Activated T-helper 1 cell treated with anti-CD3 and anti-CD28 coated beads, Interleukin-2, amount 50 U/mL, for 16 hours (primary cell): ENCODE measurements around the gene MCM7.
A peak's percentile ranks its signal among the peaks of the same experiment; 100 is the strongest.

Source experiments
- DNase-seq, 2 donors: peaks; one replicate each; pipeline ENCODE4 v3.0.0-alpha.2; 2020; ENCODE audit warnings: low read depth in 1 of 2, low spot score in 1 of 2

The MCM7 gene

DNA sequence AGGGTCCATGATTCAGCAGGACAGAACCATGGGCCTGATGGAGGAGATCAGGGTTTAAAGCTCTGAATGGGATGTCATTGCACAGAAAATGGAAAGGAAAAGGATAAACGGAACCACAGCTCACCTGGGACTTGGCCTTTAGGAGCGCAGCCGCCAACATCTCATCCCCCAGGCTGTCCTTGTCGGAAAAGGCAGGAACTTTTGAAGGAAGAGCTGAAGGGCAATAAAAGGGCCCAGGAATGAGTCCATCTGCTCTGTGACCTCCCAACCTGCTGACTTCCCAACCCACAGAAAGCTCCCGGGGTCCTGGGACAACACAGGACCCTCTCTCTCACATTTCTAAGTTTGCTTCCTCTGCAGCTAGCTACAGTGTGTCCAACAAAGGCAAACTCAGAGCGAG is 25.8 kb downstream of the MCM7 start:
- no peak for DNase-seq

DNA sequence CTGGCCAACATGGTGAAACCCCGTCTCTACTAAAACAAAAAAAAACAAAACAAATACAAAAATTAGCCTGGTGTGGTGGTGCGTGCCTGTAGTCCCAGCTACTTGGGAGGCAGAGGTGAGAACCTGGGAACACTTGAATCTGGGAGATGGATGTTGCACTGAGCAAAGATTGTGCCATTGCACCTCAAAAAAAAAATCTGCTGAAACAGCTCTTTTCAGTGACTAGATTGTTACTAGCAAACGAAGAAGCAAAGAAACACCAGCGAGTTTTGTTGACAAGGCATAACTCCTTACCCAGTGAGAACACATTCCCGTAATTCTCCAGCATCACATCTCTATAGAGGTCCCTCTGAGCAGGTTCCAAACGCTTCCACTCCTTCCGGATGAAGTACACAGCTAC is 26.4 kb downstream of the MCM7 start:
- no peak for DNase-seq

DNA sequence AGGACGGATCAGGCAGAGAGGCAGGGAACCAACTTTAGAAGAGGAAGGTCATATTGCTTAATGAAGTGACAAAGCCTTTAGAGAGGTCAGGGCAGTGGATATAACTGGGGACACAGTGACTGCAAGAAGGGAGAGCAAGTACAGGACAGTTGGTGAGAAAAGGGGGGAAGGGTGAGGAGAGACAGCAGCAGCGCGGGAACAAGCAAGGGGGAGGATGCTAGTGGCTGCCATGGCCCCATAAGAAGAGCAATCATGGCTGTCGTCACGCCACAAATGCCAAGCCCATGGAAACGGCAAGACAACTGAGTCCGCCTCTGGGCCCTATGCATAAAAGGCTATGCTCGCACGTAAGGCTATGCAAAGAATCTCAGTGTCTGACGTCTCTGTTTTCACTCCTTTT is 28.7 kb downstream of the MCM7 start:
- DNase-seq = no peak

DNA sequence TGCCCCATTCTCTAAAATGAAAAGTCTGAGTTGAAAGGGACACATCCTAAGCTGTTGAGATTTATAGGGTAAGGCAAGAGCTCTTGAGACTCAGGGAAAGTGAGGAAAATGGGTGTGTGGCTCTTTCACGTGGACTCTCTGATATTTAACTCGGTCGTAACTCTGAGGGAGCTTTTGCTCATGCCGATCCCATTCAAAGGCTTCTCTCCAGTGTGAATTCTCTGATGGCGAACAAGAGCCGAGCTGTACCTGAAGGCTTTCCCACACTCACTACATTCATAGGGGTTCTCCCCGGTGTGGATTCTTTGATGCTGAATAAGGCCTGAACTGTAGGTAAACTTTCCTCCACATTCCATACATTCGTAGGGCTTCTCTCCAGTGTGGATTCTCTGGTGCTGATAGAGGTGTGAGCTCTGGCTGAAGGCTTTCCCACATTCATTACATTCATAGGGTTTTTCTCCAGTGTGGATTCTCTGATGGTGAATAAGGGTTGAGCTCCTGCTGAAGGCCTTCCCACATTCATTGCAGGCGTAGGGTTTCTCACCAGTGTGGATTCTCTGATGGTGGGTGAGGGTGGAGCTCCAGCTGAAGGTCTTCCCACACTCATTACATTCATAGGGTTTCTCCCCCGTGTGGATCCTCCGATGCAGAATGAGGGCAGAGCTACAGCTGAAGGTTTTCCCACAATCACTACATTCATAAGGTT is 30.0 kb downstream of the MCM7 start:
- no peak for DNase-seq

DNA sequence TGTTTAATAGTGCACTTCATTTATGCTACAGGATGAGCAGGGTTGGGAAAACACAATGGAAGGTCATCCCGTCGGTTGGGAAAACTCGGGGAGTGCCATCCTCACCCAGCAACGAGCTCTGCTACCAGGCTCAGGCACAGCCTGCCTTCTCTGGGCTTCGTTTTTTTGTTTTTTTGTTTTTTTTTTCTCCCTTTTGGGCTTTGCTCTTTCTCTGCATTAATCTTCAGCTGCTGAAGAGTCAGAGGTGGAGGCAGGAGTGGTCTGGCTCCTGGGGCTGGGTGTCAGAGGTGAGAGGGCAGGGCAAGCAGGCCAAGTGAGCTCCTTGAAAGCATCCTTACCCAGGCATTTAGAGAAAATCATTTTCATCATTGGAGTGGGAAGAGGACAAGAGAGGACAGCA is 31.2 kb downstream of the MCM7 start:
- no peak for DNase-seq

DNA sequence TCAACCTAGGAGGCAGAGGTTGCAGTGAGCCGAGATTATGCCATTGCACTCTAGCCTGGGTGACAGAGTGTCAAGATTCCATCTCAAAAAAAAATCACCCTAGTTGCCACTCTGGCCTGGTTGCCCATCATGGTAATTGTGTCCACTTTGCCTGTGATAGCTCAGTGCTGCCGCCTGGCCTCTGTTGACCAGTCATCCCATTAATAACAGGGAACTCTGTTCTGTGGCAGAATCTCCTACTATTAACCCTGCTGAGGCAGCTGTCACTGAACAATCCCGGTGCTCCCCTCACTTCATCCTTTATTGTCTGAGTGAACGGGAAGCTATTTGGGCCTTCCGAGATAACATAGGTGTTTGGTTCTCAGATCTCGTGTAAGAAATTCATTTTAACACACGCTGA is 34.2 kb downstream of the MCM7 start:
- DNase-seq = no peak

DNA sequence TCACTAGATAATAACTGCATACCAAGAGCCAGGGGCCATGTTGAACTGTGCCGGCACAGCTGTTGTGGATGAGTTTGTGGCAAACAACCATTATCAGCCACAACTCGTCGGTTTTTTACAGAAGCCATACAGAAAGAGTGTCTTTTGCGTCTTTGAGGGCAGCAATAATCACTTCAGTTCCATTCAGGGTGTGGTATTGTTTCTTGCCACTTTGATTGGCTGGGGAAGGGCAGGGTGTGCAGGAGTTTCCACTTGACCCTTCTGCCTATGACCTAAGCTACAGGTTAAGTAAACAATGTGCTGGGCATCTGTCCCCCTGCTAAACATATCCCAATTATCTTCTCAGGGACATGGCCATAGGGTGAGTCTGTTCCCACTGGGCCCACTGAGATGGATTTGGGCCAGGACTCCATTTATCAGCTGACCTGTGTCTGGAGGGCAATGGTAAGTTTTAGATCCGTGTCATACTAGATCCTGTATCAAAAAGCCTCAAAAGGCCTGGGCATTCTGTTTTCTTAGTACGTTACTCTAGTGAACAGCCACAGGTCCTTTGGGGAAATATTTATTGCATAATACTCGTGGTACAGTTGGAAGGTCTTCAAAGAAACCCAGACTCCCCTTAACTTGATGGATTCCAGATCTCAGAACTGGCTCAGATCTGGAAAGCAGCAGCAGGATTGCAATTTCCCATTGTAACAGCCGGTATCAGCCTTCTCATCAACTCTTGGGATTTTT is 35.6 kb downstream of the MCM7 start:
- DNase-seq = no peak

DNA sequence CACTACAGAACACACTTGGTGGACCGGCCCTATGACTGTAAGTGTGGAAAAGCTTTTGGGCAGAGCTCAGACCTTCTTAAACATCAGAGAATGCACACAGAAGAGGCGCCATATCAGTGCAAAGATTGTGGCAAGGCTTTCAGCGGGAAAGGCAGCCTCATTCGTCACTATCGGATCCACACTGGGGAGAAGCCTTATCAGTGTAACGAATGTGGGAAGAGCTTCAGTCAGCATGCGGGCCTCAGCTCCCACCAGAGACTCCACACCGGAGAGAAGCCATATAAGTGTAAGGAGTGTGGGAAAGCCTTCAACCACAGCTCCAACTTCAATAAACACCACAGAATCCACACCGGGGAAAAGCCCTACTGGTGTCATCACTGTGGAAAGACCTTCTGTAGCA is 37.0 kb downstream of the MCM7 start:
- DNase-seq = no peak

DNA sequence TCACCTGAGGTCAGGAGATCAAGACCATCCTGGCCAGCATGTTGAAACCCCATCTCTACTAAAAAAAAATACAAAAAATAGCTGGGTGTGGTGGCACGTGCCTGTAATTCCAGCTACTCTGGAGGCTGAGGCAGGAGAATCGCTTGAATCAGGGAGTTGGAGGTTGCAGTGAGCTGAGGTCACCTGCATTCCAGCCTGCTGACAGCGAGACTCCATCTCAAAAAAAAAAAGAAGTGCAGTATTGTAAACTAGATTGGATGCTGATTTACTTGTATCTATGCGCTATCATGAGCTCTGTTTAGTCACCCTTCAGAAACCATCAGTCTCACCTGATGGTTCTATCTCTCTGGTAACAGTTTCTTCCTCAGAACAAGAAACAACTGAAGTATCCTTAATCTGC is 37.8 kb downstream of the MCM7 start:
- DNase-seq = no peak

DNA sequence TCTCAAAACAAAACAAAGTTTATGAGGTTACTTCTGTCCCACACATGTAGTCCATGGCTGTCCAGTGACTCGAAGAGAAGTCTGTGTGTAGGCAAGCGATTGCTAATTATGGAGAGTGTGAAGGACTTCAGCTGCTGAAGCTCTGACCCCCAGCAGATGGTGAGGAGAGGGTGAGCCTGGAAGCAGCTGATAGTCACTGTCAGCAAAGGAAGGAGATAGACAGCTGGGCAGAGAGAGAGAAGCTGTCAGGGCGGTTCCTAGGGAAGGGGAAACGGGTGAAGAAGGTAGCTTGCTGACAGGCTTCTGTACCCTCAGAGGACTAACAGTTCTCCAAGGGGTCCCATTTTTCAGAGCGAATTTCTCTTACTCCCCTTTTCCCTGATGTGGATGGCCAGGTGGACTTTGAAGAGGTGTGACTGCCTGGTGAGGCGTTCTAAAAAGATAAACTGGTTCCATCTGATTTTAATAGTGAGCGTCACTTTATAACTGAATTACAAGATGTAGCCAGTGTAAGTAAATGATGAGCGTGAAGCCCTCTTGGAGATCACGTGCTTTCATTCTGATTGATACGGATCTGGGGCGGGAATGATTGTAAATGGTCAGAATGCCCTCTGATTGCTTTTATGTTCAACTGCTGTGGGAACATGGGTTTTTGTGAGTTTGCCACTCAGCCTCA is 39.5 kb downstream of the MCM7 start:
- no peak for DNase-seq

DNA sequence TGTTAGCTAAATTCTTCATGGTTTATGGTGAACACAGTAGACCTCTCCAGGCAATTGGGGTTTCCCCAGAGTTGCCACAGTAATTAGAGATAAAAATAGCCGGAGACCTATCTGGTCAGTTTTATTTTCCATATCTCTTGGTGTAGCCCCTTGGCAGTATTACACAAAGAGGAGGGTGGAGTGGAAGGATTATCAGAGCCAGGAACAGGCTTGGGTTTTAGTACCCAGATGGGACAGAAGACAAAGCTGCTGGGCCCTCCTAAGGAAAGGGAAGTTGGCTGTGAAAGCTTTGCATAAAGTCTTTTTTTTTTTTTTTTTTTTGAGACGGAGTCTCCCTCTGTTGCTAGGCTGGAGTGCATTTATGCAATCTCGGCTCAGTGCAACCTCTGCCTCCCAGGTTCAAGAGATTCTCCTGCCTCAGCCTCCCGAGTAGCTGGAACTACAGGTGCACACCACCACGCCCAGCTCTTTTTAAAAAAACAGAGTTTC is 41.9 kb downstream of the MCM7 start:
- no peak for DNase-seq

DNA sequence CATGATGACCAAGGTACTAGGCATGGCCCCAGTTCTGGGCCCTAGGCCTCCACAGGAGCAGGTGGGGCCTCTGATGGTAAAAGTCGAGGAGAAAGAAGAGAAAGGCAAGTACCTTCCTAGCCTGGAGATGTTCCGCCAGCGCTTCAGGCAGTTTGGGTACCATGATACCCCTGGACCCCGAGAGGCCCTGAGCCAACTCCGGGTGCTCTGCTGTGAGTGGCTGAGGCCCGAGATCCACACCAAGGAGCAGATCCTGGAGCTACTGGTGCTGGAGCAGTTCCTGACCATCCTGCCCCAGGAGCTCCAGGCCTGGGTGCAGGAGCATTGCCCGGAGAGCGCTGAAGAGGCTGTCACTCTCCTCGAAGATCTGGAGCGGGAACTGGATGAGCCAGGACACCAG is 44.2 kb downstream of the MCM7 start:
- no peak for DNase-seq

DNA sequence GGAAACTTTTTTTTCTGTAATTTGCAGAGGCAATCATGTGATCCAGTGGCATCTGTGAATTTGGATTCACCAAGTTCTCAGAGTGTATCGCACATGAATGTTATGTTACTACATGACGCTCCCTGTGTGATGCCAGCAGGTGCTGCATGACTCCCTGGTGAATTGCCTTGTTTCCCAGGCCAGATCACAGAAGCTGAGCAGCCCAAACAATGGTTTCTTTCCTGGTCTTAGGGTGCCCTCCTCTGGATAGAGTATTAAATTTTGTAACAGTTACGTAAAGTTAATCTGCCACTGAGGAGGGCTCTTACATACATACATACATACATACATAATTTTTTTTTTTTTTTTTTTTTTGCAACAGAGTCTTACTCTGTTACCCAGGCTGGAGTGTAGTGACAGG is 48.0 kb downstream of the MCM7 start:
- DNase-seq = no peak

DNA sequence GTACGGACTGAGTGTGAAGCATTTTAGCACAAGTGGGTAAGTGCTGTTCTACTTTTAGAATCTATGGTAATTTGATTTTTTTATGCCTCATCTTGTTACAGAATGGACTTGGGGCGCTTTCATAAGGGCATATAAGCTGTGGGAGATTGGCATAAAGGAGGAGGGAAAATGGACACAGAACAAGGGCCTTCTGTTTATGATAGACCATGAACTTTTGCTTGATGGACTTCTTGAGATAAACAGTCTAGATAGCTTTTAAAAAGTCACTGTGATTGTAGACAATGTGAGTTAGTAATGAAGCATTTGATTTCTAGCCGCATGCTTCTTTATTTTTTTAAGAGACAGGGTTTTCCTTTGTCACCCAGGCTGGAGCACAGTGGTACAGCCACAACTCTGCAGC is 49.6 kb downstream of the MCM7 start:
- no peak for DNase-seq

DNA sequence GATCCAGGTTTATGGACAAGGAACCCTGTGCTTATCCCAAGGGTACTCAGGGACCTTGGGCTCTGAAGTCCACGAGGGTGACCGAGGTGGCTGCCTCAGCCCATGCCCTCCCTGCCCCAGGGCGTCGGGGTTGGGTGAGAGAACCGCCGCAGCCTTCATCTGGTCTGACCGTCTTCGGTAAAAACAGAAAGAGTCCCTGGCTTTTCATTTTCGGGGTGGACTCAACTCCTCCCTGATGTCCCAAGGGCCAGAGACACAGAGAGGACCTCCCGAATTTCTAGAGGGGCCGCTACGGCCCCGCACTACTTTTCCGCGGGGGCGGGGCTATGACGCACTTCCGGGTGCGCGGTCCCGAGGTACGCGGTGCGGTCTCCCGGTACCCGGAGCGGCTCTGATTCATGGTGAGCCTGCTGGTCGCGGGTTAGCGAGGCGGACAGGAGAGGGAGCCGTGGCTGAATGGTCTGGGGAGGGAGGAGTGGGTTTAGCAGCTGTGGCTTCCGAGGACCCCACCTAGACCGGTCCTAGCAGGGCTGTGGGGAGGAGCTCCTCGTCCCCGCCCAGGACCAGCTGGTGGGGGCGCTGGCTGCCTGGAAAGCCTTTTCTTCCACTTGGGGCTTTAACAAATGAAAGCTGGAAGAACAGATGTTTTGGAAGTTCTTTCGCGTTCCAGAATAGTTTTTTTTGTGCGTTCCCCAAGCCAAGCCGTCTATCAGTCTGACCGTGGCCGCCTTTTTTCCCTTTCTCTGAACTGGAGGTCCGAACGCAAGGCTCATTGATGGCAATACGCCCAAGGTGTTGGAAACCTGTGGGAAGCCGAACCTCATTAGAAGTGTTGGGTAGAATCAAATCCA is 51.5 kb downstream of the MCM7 start, which contains the start of gene ZSCAN21:
Gene ZSCAN21, plus strand, starts transcription at position 334 of the 851 bp plus-strand sequence. CDS start 7,233 bp downstream, outside the sequence.
- DNase-seq = peak; percentile 60 to 71

DNA sequence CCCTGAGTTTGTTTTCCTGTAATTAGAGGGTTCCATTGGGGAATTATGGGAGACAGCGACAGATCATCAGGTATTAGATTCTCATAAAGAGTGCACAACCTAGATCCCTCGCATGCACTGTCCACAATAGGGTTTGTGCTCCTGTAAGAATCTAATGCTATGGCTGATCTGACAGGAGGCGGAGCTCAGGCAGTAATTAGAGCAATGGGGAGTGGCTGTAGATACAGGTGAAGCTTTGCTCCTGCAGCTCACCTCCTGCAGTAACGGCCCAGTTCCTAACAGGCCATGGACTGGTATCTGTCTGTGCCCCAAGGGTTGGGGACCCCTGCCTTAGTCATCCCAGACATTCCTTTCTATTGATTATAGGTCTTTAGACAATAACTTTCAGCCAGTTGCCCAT is 52.5 kb downstream of the MCM7 start:
- no peak for DNase-seq

DNA sequence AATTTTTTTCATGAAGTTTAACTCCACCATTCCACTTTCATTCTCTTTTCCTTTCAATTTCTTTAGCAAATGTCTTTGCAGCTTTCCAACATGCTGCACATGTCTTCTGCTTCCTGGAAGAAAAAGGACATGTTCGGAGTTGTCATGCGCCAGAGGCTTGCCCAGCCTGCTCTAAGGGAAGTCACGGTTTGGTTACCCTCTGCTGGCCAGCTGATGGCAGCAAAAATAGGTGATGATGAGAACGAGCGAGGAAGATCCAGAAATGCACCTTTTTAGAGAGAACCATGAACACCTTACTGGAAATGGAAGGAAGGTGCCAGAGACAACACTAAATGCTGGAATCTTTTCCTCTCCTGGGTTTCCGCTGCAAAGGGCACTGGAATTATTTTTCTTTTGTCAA is 56.5 kb downstream of the MCM7 start:
- no peak for DNase-seq
